ENCODE data around the gene RAPGEF1. TPM values are rescaled to one million over a fixed set of nuclear protein-coding genes. Genes with fewer than 3 reads are reported as not detected.
A peak's percentile ranks its signal among the peaks of the same experiment; 100 is the strongest.
"Not testable (repeated sequence)": the region's sequence is repeated elsewhere in the genome, so short reads cannot be mapped to it uniquely, and the experiment has no call there.

The RAPGEF1 gene
- total and polyA plus RNA-seq, 12 donors: 39.6 to 135 (median 111) TPM

DNA sequence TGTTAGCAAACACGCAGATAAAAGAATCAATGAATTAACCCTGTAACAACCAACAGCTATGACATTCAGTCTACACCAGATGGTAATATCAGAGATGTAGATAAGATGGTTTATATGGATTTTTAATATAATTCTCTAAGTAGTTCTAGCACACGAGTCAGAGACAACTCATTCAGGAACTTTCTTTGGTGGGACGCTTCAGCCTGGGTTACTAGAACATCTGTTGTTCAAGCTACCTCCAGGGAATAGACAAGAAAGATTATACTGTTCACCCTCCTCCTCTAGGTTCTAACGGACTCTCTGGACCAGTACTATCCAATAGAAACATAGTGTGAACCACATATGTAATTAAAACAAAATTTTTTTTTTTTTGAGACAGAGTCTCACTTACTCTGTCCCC is 73.8 kb downstream of the RAPGEF1 start:
- TF ChIP-seq, protein P1, sequence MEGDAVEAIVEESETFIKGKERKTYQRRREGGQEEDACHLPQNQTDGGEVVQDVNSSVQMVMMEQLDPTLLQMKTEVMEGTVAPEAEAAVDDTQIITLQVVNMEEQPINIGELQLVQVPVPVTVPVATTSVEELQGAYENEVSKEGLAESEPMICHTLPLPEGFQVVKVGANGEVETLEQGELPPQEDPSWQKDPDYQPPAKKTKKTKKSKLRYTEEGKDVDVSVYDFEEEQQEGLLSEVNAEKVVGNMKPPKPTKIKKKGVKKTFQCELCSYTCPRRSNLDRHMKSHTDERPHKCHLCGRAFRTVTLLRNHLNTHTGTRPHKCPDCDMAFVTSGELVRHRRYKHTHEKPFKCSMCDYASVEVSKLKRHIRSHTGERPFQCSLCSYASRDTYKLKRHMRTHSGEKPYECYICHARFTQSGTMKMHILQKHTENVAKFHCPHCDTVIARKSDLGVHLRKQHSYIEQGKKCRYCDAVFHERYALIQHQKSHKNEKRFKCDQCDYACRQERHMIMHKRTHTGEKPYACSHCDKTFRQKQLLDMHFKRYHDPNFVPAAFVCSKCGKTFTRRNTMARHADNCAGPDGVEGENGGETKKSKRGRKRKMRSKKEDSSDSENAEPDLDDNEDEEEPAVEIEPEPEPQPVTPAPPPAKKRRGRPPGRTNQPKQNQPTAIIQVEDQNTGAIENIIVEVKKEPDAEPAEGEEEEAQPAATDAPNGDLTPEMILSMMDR (IDR thresholded peaks at IDR 0.05): no peak
- H3K36me3 ChIP-seq: peaks cover 0 to 5% (median 0%) of the 10 kb centered on the region in 9 donors
- no peaks in the 10 kb centered on the region for H3K27me3 ChIP-seq
- no peak overlapping the region for H3K4me3 ChIP-seq
- peaks cover 0 to 4% (median 0%) of the 10 kb centered on the region in 11 donors for H3K9me3 ChIP-seq
- H3K4me1 ChIP-seq: peaks cover 28 to 88% (median 75%) of the 10 kb centered on the region in 9 donors
- intact Hi-C loops (cut with DNase I): loop anchor here in 1 of 10 donors (5.0 kb wide), 1 partner anchor 66 kb away; no protein-coding TSS in a partner anchor
- ATAC-seq (no peak), DNase-seq (no peak)
- H3K27ac ChIP-seq: peak overlapping the region in 2 of 10 donors; percentile 84 to 91
- 54 to 64% methylated on average over 4 of the region's 4 CpGs for WGBS, 2 donors

DNA sequence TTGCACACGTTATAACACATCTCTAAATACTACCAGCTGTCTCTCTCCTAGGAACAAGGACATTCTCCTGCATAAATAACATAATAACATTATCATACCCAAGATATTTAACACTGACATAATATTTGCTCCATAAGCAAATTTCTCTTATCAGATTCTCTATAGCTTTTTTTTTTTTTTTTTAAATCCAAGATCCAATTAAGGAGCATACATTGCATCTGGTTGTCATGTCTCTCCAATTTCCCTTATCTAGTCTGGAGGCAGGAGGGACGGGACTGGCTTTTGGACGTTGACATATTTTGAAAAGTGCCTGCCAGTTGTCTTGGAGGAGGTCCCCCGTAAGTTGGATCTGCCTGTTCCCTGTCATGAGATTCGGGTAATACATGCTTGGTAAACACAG is 76.6 kb downstream of the RAPGEF1 start:
- DNase-seq: no peak
- Histone ChIP-seq H3K36me3 (peaks cover 0 to 5% (median 0%) of the 10 kb centered on the region in 9 donors), H3K27me3 (no peaks in the 10 kb centered on the region), H3K4me3 (no peak overlapping the region), H3K9me3 (peaks cover 0 to 4% (median 0%) of the 10 kb centered on the region in 11 donors), H3K4me1 (peaks cover 9 to 88% (median 73%) of the 10 kb centered on the region in 9 donors), H3K27ac (peak overlapping the region in 1 of 10 donors; percentile 36)
- TF ChIP-seq, protein P1 (IDR thresholded peaks at IDR 0.05): no peak
- ATAC-seq: no peak
- 44 to 52% methylated on average over 5 of the region's 5 CpGs for WGBS, 2 donors
- intact Hi-C loops (cut with DNase I): no loop called here

DNA sequence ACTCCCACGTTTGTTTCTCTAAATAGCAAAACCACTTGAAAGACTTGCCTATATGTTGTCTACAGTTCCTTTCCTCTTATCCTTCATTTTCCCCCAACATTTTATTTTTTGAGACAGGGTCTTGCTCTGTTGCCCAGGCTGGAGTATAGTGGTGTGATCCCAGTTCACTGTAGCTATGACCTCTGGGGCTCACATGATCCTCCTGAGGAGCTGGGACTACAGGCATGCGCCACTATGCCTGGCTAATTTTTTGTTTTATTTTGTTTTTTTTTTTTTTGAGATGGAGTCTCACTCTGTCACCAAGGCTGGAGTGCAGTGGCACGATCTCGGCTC is 77.6 kb downstream of the RAPGEF1 start:
- H3K4me3 ChIP-seq; H3K9me3 ChIP-seq; H3K36me3 ChIP-seq; DNase-seq; ATAC-seq; intact Hi-C loops (cut with DNase I); H3K27me3 ChIP-seq: not testable (repeated sequence)
- Histone ChIP-seq H3K4me1 (peaks cover 7 to 88% (median 73%) of the 10 kb centered on the region in 9 donors), H3K27ac (peak overlapping the region in 2 of 10 donors; percentile 24 to 36)
- 76 to 80% methylated on average over 4 of the region's 4 CpGs for WGBS, 2 donors

DNA sequence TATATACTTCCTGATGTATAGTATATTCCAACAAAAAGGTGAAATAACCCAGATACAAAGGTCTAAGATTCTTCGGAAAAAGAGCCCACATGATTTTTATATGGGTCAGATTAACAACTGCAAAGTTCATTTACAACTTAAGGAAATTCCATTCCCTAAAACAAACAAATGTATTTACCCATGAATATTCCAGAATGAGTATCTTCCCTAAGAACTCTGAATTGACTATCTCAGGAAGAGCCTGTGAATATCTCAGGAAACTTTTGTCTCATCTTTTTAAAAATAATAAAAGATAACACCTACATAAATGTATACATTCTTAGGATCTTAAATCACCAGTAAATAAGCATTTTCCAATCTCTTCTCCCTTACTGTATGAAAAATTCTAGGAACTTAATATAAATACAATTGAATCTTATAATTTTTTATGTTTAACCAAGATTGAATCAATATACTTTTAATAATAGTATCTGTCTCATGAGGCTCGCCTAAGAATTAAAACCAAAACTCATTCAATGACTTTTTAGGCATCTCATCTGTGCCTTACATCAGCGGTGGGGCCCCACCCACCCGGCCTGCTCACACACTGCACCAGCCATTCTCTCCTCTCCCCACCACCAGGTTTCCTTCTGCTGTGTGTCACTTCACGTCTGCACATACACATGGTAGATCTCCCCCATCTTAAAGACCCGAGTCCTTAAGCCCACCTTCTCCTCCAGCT is 78.1 kb downstream of the RAPGEF1 start:
- ATAC-seq: peak in 3 of 8 donors; percentile 39 to 44 (median 40)
- peaks cover 0 to 5% (median 0%) of the 10 kb centered on the region in 9 donors for H3K36me3 ChIP-seq
- no peak for DNase-seq
- H3K9me3 ChIP-seq: peaks cover 0 to 4% (median 0%) of the 10 kb centered on the region in 11 donors
- peaks cover 5 to 88% (median 73%) of the 10 kb centered on the region in 9 donors for H3K4me1 ChIP-seq
- 68 to 71% methylated on average over 6 of the region's 6 CpGs for WGBS, 2 donors
- H3K27me3 ChIP-seq: no peaks in the 10 kb centered on the region
- no peak overlapping the region for H3K4me3 ChIP-seq
- intact Hi-C loops (cut with DNase I): no loop called here
- H3K27ac ChIP-seq: peak overlapping the region in 4 of 10 donors; percentile 7 to 36 (median 18)
- TF ChIP-seq, protein P1 (IDR thresholded peaks at IDR 0.05): no peak
